ENCODE data around the gene OR2H1. TPM values are rescaled to one million over a fixed set of nuclear protein-coding genes. Genes with fewer than 3 reads are reported as not detected.

The OR2H1 gene
- total RNA-seq, 1 donor from 2014 or later, result not detected

GRCh38 chr6:29509711-29510110, 52.8 kb downstream of the OR2H1 start:
- Histone ChIP-seq H3K27me3 (ENCODE audit: insufficient read depth, low read length) (no peaks in the 10 kb centered on the region), H3K4me3 (ENCODE audit: insufficient read depth, low read depth, low read length) (no peak overlapping the region), H3K4me2 (ENCODE audit: low read length) (no peak overlapping the region), H4K20me1 (ENCODE audit: insufficient read depth, low read length) (no peaks in the 10 kb centered on the region), H3K36me3 (ENCODE audit: insufficient read depth, low read length) (no peaks in the 10 kb centered on the region), H3K9ac (ENCODE audit: low read length) (no peak overlapping the region), H3K79me2 (ENCODE audit: insufficient read depth, low read length) (no peaks in the 10 kb centered on the region), H3K9me3 (ENCODE audit: insufficient read depth, low read depth, low read length) (peaks cover 6% of the 10 kb centered on the region), H3K4me1 (ENCODE audit: insufficient read depth, low read length) (no peaks in the 10 kb centered on the region), H2AFZ (ENCODE audit: low read depth, low read length) (no peak overlapping the region), H3K27ac (ENCODE audit: low read depth, low read length) (no peak overlapping the region)
- H3K36me3 Mint-ChIP-seq (ENCODE audit: low read depth, unreplicated experiment), result peaks cover 2% of the 10 kb centered on the region
- H3K4me1 Mint-ChIP-seq (ENCODE audit: low read depth, unreplicated experiment), result peaks cover 7% of the 10 kb centered on the region
- TF ChIP-seq EZH2 (IDR thresholded peaks at IDR 0.05; ENCODE audit: insufficient read depth, low read length), result no peak
- TF ChIP-seq CTCF (IDR thresholded peaks at IDR 0.05; ENCODE audit: insufficient read depth, low read depth, low read length), result no peak
- DNase-seq (ENCODE audit: low read depth) (no peak), FAIRE-seq (no peak)
- H3K27me3 Mint-ChIP-seq (ENCODE audit: low read depth, unreplicated experiment), result peaks cover 10% of the 10 kb centered on the region
- H3K27ac Mint-ChIP-seq (ENCODE audit: unreplicated experiment), result no peak overlapping the region
- H3K4me3 Mint-ChIP-seq (ENCODE audit: unreplicated experiment), result no peak overlapping the region
- peaks cover 12% of the 10 kb centered on the region for H3K9me3 Mint-ChIP-seq (ENCODE audit: unreplicated experiment)

GRCh38 chr6:29510202-29510601, 53.2 kb downstream of the OR2H1 start:
- peaks cover 2% of the 10 kb centered on the region for H3K36me3 Mint-ChIP-seq (ENCODE audit: low read depth, unreplicated experiment)
- H3K4me1 ChIP-seq (ENCODE audit: insufficient read depth, low read length), result no peaks in the 10 kb centered on the region
- no peak for TF ChIP-seq CTCF (IDR thresholded peaks at IDR 0.05; ENCODE audit: insufficient read depth, low read depth, low read length)
- no peak for TF ChIP-seq EZH2 (IDR thresholded peaks at IDR 0.05; ENCODE audit: insufficient read depth, low read length)
- no peaks in the 10 kb centered on the region for H3K79me2 ChIP-seq (ENCODE audit: insufficient read depth, low read length)
- no peaks in the 10 kb centered on the region for H3K36me3 ChIP-seq (ENCODE audit: insufficient read depth, low read length)
- H3K27me3 ChIP-seq (ENCODE audit: insufficient read depth, low read length), result no peaks in the 10 kb centered on the region
- H3K4me3 ChIP-seq (ENCODE audit: insufficient read depth, low read depth, low read length), result no peak overlapping the region
- no peak overlapping the region for H3K27ac Mint-ChIP-seq (ENCODE audit: unreplicated experiment)
- FAIRE-seq (no peak), DNase-seq (ENCODE audit: low read depth) (no peak)
- no peak overlapping the region for H3K4me2 ChIP-seq (ENCODE audit: low read length)
- H3K9me3 Mint-ChIP-seq (ENCODE audit: unreplicated experiment), result peaks cover 16% of the 10 kb centered on the region
- no peak overlapping the region for H3K4me3 Mint-ChIP-seq (ENCODE audit: unreplicated experiment)
- peaks cover 10% of the 10 kb centered on the region for H3K4me1 Mint-ChIP-seq (ENCODE audit: low read depth, unreplicated experiment)
- no peak overlapping the region for H3K9ac ChIP-seq (ENCODE audit: low read length)
- H3K9me3 ChIP-seq (ENCODE audit: insufficient read depth, low read depth, low read length), result peaks cover 6% of the 10 kb centered on the region
- peaks cover 7% of the 10 kb centered on the region for H3K27me3 Mint-ChIP-seq (ENCODE audit: low read depth, unreplicated experiment)
- H4K20me1 ChIP-seq (ENCODE audit: insufficient read depth, low read length), result no peaks in the 10 kb centered on the region
- no peak overlapping the region for H2AFZ ChIP-seq (ENCODE audit: low read depth, low read length)
- H3K27ac ChIP-seq (ENCODE audit: low read depth, low read length), result no peak overlapping the region

GRCh38 chr6:29510746-29511300, 53.9 kb downstream of the OR2H1 start:
- no peak for FAIRE-seq
- no peak overlapping the region for H2AFZ ChIP-seq (ENCODE audit: low read depth, low read length)
- H3K4me3 Mint-ChIP-seq (ENCODE audit: unreplicated experiment), result no peak overlapping the region
- H3K9ac ChIP-seq (ENCODE audit: low read length), result no peak overlapping the region
- no peak overlapping the region for H3K27ac ChIP-seq (ENCODE audit: low read depth, low read length)
- H3K4me2 ChIP-seq (ENCODE audit: low read length), result no peak overlapping the region
- H3K4me3 ChIP-seq (ENCODE audit: insufficient read depth, low read depth, low read length), result no peak overlapping the region
- no peak overlapping the region for H3K27ac Mint-ChIP-seq (ENCODE audit: unreplicated experiment)
- H3K27me3 ChIP-seq (ENCODE audit: insufficient read depth, low read length), result no peaks in the 10 kb centered on the region
- H3K4me1 Mint-ChIP-seq (ENCODE audit: low read depth, unreplicated experiment), result peaks cover 10% of the 10 kb centered on the region
- no peaks in the 10 kb centered on the region for H3K79me2 ChIP-seq (ENCODE audit: insufficient read depth, low read length)
- no peaks in the 10 kb centered on the region for H3K4me1 ChIP-seq (ENCODE audit: insufficient read depth, low read length)
- peaks cover 13% of the 10 kb centered on the region for H3K9me3 Mint-ChIP-seq (ENCODE audit: unreplicated experiment)
- no peaks in the 10 kb centered on the region for H3K36me3 ChIP-seq (ENCODE audit: insufficient read depth, low read length)
- DNase-seq (ENCODE audit: low read depth), result no peak
- peaks cover 2% of the 10 kb centered on the region for H3K36me3 Mint-ChIP-seq (ENCODE audit: low read depth, unreplicated experiment)
- peaks cover 6% of the 10 kb centered on the region for H3K9me3 ChIP-seq (ENCODE audit: insufficient read depth, low read depth, low read length)
- no peak for TF ChIP-seq EZH2 (IDR thresholded peaks at IDR 0.05; ENCODE audit: insufficient read depth, low read length)
- TF ChIP-seq CTCF (IDR thresholded peaks at IDR 0.05; ENCODE audit: insufficient read depth, low read depth, low read length), result no peak
- H4K20me1 ChIP-seq (ENCODE audit: insufficient read depth, low read length), result no peaks in the 10 kb centered on the region
- peaks cover 6% of the 10 kb centered on the region for H3K27me3 Mint-ChIP-seq (ENCODE audit: low read depth, unreplicated experiment)

All from astrocyte (in vitro differentiated cells and primary cell).